Keratinocyte (primary cell): ENCODE measurements around the gene CDH15. TPM values are rescaled to one million over a fixed set of nuclear protein-coding genes. Genes with fewer than 3 reads are reported as not detected.

ENCODE experiments used
- DNase-seq: peaks from one replicate; pipeline ENCODE4 v3.0.0-alpha.2; 2011; ENCODE audit warnings: low read depth, missing footprints, low spot score
- FAIRE-seq: peaks from 2 replicates; lab custom pipeline; 2011; peaks lifted over from hg19 to GRCh38; lab: Jason Lieb, UNC
- H2AFZ ChIP-seq: 2 replicates; pipeline ENCODE4 v1.6.0; 2012; ENCODE audit warnings: low read length, control low read depth, inconsistent platforms; ENCODE audit not compliant: control insufficient read depth
- H3K27ac ChIP-seq: 2 replicates; pipeline ENCODE4 v1.5.1; 2011; ENCODE audit warnings: low read length; ENCODE audit not compliant: control insufficient read depth, insufficient read depth
- H3K27me3 ChIP-seq: 3 replicates; pipeline ENCODE4 v1.6.0; 2011; ENCODE audit warnings: low read length; ENCODE audit not compliant: control insufficient read depth, insufficient read depth; ENCODE audit errors: extremely low read depth
- H3K36me3 ChIP-seq, 2 experiments: 2 replicates in 1 of 2; 3 replicates in 1 of 2; pipeline ENCODE4 v1.5.1; 2011; ENCODE audit warnings: low read length in 2 of 2, mild to moderate bottlenecking in 1 of 2; ENCODE audit not compliant: control insufficient read depth in 2 of 2, insufficient read depth in 2 of 2; ENCODE audit errors: extremely low read depth in 1 of 2
- H3K4me1 ChIP-seq: 3 replicates; pipeline ENCODE4 v1.5.1; 2011; ENCODE audit warnings: low read length; ENCODE audit not compliant: control insufficient read depth, insufficient read depth; ENCODE audit errors: extremely low read depth
- H3K4me2 ChIP-seq: 3 replicates; pipeline ENCODE4 v1.6.0; 2011; ENCODE audit warnings: low read depth, low read length; ENCODE audit not compliant: control insufficient read depth, insufficient read depth; ENCODE audit errors: extremely low read depth
- H3K4me3 ChIP-seq, 3 experiments: fragments of 200-600 bp in 1 of 3; sonication (generic) in 1 of 3; 2 replicates in 2 of 3; 3 replicates in 1 of 3; pipeline ENCODE4 v1.5.1; 2011 to 2016; ENCODE audit warnings: low read length in 3 of 3, mild to moderate bottlenecking in 3 of 3, control low read depth in 2 of 3, inconsistent platforms in 1 of 3, low read depth in 1 of 3, mixed read lengths in 1 of 3, mixed run types in 1 of 3, moderate library complexity in 1 of 3; ENCODE audit not compliant: control insufficient read depth in 2 of 3, insufficient read depth in 2 of 3; ENCODE audit errors: extremely low read depth in 1 of 3
- H3K79me2 ChIP-seq: 2 replicates; pipeline ENCODE4 v1.6.0; 2012; ENCODE audit warnings: low read length; ENCODE audit not compliant: control insufficient read depth, insufficient read depth
- H3K9ac ChIP-seq: 3 replicates; pipeline ENCODE4 v1.6.0; 2011; ENCODE audit warnings: low read length; ENCODE audit not compliant: control insufficient read depth, insufficient read depth; ENCODE audit errors: extremely low read depth
- H3K9me1 ChIP-seq: 3 replicates; pipeline ENCODE4 v1.6.0; 2011; ENCODE audit warnings: low read length; ENCODE audit not compliant: control insufficient read depth, insufficient read depth; ENCODE audit errors: extremely low read depth
- H3K9me3 ChIP-seq: 2 replicates; pipeline ENCODE4 v1.5.1; 2012; ENCODE audit warnings: low read depth, low read length; ENCODE audit not compliant: control insufficient read depth
- H4K20me1 ChIP-seq: 3 replicates; pipeline ENCODE4 v1.6.0; 2011; ENCODE audit warnings: low read length; ENCODE audit not compliant: control insufficient read depth, insufficient read depth; ENCODE audit errors: extremely low read depth
- EZH2 ChIP-seq: IDR thresholded peaks from one replicate; pipeline ENCODE4 v1.6.1; 2012; ENCODE audit warnings: inconsistent platforms, mild to moderate bottlenecking, low read length, moderate library complexity
- dilution Hi-C: fragments of 300-500 bp; cut with MboI; formaldehyde crosslinking; loops from one replicate; pipeline ENCODE4 v1.7.0; 2020; ENCODE audit warnings: low sequenced_read_pairs; ENCODE audit not compliant: extremely low pct_ligation_motif_present
- polyA plus RNA-seq, 5 experiments: library from polyadenylated mRNA; depleted of rRNA in 3 of 5; stranded (reverse) in 3 of 5; stranded (forward) in 1 of 5; unstranded in 1 of 5; fragments of >200 nt; gene quantifications; 1 replicate in 1 of 5; 2 replicates in 3 of 5; 3 replicates in 1 of 5; pipeline versions ENCODE4 v1.2.1 to v1.2.3, GENCODE V29; 2011 to 2012; ENCODE audit warnings: missing spikeins in 2 of 5, low read depth in 1 of 5, low replicate concordance in 1 of 5
- TF ChIP-seq, protein P1 (sequence below), 3 experiments: IDR thresholded peaks in 1 of 3; conservative IDR thresholded peaks in 1 of 3; optimal IDR thresholded peaks in 1 of 3; 2 replicates in 2 of 3; 3 replicates in 1 of 3; pipeline versions ENCODE3 to v1.5.1; 2011; ENCODE audit warnings: low read length in 3 of 3, mild to moderate bottlenecking in 3 of 3, moderate library complexity in 2 of 3, control low read depth in 1 of 3, inconsistent platforms in 1 of 3; ENCODE audit not compliant: insufficient read depth in 2 of 3; ENCODE audit errors: extremely low read depth in 1 of 3

CDH15 gene
- polyA plus RNA-seq, 1 donor (not counting 4 experiments of a cell fraction or from before 2014, with no cell fraction given), result not detected

DNA sequence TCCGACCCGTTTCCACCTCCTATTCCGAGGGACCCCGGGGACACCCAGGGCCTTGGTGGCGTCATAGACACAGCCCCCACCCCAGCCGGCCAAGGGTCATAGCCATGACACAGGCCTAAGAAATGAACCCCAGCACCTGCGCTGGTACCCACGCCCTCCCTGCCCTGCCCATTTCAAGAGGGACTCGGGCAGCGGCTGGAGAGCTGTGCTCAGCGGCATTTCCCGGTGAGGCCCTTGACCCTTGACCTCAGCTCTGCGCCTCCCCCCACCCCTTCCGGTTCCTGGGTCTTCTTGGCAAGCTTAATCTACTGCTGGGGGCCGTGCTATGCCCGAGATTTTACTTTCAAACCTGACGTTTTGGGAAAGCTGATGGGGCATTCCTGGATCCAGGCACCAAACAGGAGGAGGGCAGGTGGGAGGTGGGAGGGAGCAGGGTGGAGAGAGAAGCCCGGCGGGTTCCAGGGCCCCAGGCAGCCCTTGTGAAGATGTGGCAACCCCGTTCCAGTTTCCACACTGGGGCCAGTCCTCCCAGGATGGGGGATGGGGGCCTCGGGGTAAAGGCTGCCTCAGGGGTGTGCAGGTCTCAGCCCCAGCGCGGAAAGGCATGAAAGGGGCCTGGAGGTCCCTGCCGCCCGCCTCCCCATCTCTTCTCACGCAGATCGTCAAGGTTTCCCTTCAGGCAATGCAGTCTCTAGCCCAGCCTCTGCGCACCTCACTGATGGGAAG lies 28.7 kb downstream of the CDH15 start, which contains the start of gene SLC22A31:
TSS of gene SLC22A31 (minus strand) at position 414 of the 726 bp plus-strand sequence. CDS start at position 378, 36 bp downstream.
- Histone ChIP-seq H3K36me3 (no peaks in the 10 kb centered on the region), H3K9me3 (no peaks in the 10 kb centered on the region), H2AFZ (peak within 1 kb of the TSS; percentile 53), H3K27me3 (peaks cover 35% of the 10 kb centered on the region), H3K9ac (no peak within 1 kb of the TSS), H3K79me2 (no peaks in the 10 kb centered on the region), H3K9me1 (no peaks in the 10 kb centered on the region), H3K27ac (no peak within 1 kb of the TSS), H3K4me1 (no peaks in the 10 kb centered on the region), H3K4me3 (peak within 1 kb of the TSS in 1 of 3 experiments; percentile 8), H3K4me2 (peak within 1 kb of the TSS; percentile 54), H4K20me1 (no peaks in the 10 kb centered on the region)
- dilution Hi-C loops, result no loop called here
- TF ChIP-seq, protein P1, sequence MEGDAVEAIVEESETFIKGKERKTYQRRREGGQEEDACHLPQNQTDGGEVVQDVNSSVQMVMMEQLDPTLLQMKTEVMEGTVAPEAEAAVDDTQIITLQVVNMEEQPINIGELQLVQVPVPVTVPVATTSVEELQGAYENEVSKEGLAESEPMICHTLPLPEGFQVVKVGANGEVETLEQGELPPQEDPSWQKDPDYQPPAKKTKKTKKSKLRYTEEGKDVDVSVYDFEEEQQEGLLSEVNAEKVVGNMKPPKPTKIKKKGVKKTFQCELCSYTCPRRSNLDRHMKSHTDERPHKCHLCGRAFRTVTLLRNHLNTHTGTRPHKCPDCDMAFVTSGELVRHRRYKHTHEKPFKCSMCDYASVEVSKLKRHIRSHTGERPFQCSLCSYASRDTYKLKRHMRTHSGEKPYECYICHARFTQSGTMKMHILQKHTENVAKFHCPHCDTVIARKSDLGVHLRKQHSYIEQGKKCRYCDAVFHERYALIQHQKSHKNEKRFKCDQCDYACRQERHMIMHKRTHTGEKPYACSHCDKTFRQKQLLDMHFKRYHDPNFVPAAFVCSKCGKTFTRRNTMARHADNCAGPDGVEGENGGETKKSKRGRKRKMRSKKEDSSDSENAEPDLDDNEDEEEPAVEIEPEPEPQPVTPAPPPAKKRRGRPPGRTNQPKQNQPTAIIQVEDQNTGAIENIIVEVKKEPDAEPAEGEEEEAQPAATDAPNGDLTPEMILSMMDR (optimal IDR thresholded peaks at IDR 0.05 in 1 of 3, IDR thresholded peaks at IDR 0.05 in 1 of 3, conservative IDR thresholded peaks at IDR 0.05 in 1 of 3; ENCODE audit: extremely low read depth in 1 of 3, insufficient read depth in 2 of 3, low read length in 3 of 3), result no peak
- peak; percentile 99 for TF ChIP-seq EZH2
- DNase-seq, result no peak
- FAIRE-seq, result no peak

DNA sequence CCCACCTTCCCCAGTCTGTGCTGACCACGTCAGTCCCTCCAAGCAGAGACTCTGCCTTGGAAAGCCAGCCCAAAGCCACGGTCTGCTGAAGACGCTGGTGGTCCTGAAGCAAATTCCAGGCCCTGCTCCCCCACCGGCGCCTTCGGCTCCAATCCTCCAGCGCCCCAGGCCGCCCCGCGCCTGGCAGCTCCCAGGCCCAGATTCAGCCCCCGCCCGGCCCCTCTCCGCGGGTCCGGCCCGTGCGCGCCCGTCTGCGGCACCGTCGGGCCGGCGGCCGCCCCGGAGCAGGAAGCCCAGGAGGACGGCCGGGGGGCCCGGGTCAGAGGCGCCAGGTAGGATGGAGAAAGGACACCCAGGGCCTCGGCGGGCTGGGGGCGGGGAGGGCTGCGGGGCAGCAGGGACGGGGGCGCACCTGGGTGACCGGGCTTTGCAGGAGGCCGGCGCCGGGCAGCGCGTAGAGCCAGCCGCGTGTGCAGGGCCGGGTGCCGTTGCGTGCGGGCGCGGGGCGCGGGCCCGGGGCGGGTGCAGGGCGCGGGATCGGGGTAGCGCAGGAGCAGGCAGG lies 29.4 kb downstream of the CDH15 start:
- no peak for DNase-seq

More for the DNA sequence above, 29.4 kb downstream of the CDH15 start:
- Histone ChIP-seq H3K4me2 (peak overlapping the region; percentile 54), H2AFZ (no peak overlapping the region), H3K4me3 (no peak overlapping the region), H3K4me1 (no peaks in the 10 kb centered on the region), H3K27me3 (peaks cover 35% of the 10 kb centered on the region), H3K27ac (no peak overlapping the region), H4K20me1 (no peaks in the 10 kb centered on the region), H3K9ac (no peak overlapping the region), H3K9me3 (no peaks in the 10 kb centered on the region), H3K9me1 (no peaks in the 10 kb centered on the region), H3K36me3 (no peaks in the 10 kb centered on the region), H3K79me2 (no peaks in the 10 kb centered on the region)
- dilution Hi-C loops, result no loop called here
- FAIRE-seq, result no peak
- TF ChIP-seq, protein P1 (optimal IDR thresholded peaks at IDR 0.05 in 1 of 3, IDR thresholded peaks at IDR 0.05 in 1 of 3, conservative IDR thresholded peaks at IDR 0.05 in 1 of 3; ENCODE audit: extremely low read depth in 1 of 3, insufficient read depth in 2 of 3, low read length in 3 of 3), result no peak
- peak; percentile 7 for TF ChIP-seq EZH2
